Fibroblast of skin of right biceps (primary cell): ENCODE results near the gene PAPSS1.
A peak's percentile ranks its signal among the peaks of the same experiment; 100 is the strongest.

Experiments used
- DNase-seq: peaks from one replicate; pipeline ENCODE4 v3.0.0-alpha.2; 2013

The PAPSS1 gene

DNA sequence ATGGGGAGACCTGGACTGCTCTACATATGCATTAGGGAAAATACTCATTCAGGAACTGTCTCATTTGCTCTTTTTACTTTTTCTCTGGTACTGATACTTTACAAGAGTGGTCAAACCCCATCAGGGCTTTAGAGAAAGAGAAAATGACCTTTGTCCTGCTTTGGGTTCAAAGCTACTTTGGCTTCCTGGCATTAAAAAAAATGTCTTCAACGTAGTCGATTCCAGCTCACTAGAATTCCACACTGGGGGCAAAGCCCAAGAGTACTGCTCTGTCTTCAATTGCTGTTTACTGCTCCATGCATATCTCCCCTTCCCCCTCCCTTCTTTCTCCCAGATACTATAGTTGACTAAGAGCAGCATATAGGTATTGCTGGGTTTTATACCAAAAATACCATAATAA lies 98.0 kb downstream of the PAPSS1 start:
- no peak for DNase-seq

DNA sequence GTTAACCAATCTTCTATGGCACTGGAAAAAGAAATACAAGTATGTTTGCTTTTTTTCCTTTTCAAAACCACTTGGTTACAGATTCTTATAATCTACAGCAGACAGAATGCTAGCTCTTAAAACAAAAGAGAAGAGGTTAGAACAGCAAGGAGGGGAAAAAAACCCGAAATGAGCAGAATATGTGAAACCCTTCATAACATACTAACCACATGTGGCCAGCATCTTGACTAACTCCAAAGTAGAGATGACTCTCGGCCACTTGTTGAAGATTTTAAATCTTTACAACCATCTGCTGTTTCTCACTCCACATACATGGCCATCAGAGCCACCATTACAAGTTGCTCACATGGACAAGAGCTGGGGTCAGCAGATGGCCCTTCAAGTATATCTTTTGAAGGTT lies 100.3 kb downstream of the PAPSS1 start:
- DNase-seq: peak; percentile 20

DNA sequence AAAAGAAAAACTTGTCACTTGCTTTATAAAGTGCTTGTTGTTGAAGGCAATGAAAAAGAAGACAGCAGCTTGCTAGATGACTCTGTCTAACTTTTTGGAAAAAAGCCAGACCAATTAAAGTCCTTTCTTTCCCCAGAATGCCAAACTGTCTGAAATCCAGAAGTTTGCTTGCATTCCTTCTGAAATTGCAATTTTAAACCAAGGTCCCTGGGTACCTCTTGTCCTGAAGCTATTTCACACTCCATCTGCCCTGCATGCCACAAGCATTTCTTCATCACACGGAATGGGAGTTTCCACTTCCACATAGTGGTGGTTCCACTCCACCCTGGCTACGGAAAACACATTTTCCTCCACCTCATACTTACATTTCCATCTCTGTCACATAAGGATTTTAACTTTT lies 101.0 kb downstream of the PAPSS1 start:
- peak; percentile 91 for DNase-seq

DNA sequence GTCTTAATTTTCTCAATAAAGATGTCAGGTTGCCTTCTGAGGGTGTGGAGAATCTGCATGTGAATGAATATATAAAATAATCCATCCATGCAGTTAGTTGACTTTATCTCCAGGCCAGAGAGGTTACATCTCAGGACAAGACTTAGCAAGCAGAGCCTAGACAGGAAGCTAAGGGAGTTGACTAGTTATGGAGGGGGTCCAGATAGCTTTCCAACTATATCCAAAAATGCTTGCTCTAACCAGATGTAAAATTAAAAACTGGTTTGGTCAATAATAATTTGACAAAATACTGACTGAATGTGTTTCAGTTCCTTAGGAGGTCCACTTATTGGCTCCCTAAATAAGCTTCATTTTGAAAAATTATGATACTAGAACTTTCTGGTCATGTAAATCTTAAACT lies 101.4 kb downstream of the PAPSS1 start:
- DNase-seq: no peak

DNA sequence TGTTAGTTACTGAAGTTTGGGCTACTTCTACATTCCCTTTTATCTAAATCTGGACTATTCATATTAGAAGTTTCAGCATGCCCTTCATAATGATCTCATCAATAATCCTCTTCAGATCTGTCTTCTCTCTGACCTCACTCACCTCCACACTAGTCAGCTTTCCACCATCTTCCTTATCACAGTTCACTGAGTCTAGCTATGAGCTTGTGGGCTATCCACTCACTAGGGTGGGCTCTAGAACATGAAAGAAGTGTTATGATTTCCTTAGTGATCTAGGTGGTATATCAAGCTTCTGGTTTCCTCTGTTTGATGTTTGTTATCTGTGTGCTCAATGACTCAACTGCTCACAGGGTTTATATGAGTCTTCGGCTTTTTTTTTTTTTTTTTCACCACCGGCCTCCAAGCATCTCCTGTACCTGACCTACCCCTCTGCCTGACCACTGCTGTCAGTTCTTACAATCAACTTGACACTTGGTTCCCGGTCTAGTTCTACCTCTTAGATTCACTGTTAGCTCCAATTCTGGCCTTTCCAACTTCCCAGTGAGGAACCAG lies 103.1 kb downstream of the PAPSS1 start:
- no peak for DNase-seq

DNA sequence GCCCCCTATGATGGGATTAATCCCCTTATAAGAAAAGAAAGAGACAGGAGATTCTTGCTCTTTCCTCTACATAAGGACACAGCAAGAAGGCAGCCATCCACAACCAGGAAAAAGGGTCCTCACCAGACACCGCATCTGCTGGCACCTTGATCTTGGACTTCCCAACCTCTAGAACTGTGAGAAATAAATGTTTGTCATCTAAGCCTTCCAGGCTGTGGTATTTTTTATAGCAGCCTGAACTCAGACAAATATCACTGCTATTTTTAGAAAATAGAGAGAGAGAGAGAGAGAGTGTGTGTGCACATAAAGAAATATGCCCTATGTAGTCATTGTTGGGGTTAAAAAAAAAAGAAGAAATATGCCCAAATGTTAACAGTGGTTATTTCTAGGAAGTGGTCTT lies 104.2 kb downstream of the PAPSS1 start:
- no peak for DNase-seq

DNA sequence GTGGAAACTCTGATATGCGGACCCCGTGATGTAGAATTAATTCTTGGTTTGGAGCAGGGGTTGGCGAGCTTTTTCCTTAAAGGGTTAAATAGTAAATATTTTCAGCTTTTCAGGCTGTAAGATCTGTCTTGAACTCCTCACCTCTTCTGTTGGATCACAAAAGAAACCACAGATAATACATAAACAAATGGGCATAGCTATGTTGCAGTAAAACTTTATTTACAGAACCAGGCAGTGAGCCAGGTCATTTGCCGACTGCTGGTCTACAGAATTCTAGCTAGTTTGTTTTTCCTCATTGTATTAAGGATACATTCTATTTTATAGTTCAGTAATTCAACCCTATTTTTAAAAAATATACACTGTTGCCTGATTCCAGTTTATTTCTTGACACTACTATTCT lies 116.6 kb downstream of the PAPSS1 start:
- peak; percentile 18 for DNase-seq

DNA sequence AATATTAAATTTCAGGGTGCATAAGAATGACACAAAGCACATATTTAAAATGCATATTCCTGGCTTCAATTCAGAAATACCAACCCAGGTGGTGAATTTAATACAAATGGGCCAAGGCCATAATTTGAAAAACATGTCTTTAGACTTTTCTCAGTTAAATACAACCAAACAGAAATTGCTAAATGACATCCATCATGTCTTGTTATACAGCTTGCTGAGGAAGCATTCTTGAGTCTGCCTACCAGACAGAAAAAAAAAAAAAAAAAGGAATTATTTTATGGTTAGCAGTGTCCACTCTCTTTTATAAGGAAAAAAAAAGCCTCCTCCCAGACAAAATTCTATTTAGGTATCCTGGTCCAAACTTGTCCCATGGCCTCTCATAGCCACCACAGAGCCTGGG lies 119.1 kb downstream of the PAPSS1 start:
- peak; percentile 28 for DNase-seq

DNA sequence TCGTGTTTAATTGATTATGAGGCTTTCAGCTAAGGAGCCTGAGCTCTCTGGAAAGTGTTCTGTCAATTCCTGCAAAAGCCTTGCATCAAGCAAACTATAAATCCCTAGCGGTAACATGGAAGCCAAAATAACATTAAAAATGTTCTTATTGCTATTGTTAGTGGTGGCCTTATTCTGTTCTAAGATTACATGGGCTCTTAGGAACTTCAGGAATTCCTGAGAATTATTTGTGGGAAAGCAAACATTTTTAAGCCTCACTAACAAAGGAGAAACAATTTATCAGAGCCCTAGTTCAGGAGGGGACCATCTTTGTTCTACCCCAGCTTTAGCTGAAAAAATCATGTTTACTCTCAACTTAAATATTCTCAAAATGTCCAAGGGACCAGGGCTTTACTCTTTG lies 119.6 kb downstream of the PAPSS1 start:
- DNase-seq: peak; percentile 80

- peak; percentile 9 for DNase-seq
Measured at GRCh38 chr4:107599841-107600240, 120.2 kb downstream of the PAPSS1 start.

- DNase-seq: no peak
Measured at GRCh38 chr4:107593230-107593629, 126.8 kb downstream of the PAPSS1 start.

GRCh38 chr4:107592519-107592918 lies 127.5 kb downstream of the PAPSS1 start:
- no peak for DNase-seq

DNA sequence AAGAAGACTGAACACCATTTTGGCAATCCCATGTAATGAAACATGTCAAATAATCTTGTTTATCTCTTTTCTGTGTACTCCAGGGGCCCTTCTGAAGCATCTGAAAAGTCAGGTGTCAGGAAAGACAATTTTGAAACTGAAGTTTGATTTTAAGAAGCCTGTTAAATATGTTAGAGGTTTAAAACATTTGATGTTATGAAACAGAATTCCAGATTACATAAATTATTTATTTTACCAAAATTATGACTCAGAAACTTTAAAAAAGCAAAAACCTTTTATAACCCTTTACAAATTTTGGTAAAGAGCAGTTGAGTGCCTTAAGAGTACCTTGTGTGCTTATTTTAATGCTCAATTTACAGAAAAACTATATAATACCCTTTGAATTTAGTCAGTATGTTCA lies 130.8 kb downstream of the PAPSS1 start:
- no peak for DNase-seq

GRCh38 chr4:107586371-107586770 lies 133.7 kb downstream of the PAPSS1 start:
- DNase-seq: no peak

- DNase-seq: no peak
Measured at GRCh38 chr4:107579099-107579498, 140.9 kb downstream of the PAPSS1 start.

DNA sequence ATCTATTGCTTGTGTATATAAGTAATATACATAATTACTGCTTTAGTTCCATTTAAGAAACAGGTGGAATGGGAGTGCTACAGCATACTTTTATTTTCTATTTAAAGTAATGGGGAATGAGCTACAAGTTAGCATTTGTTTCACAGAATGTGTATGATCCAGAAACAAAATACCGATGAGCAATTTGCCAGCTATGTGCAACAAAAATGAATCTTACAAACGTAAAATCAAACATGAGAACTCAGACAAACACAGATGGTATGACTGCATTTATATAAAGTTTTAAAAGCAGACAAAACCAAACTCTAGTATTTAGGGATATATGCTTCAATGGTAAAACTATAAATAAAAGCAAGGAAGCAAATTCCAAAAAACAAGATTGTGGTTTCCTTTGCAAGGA lies 141.7 kb downstream of the PAPSS1 start:
- DNase-seq: peak; percentile 10

- no peak for DNase-seq
Measured at GRCh38 chr4:107577743-107578142, 142.3 kb downstream of the PAPSS1 start.

GRCh38 chr4:107575243-107575642 lies 144.8 kb downstream of the PAPSS1 start:
- DNase-seq: no peak

DNA sequence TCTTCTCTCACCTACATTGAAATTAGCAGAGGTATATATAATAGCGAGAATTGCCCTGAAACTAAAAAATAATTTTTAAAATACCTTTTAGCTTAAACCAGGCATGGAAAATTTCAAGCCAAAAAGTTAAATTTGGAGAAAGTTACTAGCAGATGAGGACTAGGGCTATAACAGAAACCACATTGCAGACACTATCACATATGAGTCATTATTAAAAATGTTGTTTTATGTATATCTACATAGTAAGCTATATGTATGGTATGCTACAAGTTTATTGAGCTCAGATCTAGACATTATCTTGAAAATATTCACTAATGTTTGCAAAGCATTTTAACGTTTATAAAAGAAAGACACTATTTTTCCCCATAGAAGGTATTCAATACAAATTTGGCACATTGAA lies 147.8 kb downstream of the PAPSS1 start:
- peak; percentile 42 for DNase-seq

GRCh38 chr4:107570952-107571351 lies 149.1 kb downstream of the PAPSS1 start:
- DNase-seq: peak; percentile 13

- DNase-seq: peak; percentile 21
Measured at GRCh38 chr4:107564326-107564725, 155.7 kb downstream of the PAPSS1 start.
